Inflammatory macrophage treated with lipopolysaccharide for 1 hour (primary cell): ENCODE data around the gene IL17REL.
A peak's percentile ranks its signal among the peaks of the same experiment; 100 is the strongest.
"Not testable (repeated sequence)": the region's sequence is repeated elsewhere in the genome, so short reads cannot be mapped to it uniquely, and the experiment has no call there.

Source experiments
- DNase-seq, 2 donors: peaks; one replicate each; pipeline ENCODE4 v3.0.0-alpha.2; 2020 to 2022

The IL17REL gene

GRCh38 chr22:50001388-50002231, 11.0 kb downstream of the IL17REL start:
- DNase-seq = no peak

DNA sequence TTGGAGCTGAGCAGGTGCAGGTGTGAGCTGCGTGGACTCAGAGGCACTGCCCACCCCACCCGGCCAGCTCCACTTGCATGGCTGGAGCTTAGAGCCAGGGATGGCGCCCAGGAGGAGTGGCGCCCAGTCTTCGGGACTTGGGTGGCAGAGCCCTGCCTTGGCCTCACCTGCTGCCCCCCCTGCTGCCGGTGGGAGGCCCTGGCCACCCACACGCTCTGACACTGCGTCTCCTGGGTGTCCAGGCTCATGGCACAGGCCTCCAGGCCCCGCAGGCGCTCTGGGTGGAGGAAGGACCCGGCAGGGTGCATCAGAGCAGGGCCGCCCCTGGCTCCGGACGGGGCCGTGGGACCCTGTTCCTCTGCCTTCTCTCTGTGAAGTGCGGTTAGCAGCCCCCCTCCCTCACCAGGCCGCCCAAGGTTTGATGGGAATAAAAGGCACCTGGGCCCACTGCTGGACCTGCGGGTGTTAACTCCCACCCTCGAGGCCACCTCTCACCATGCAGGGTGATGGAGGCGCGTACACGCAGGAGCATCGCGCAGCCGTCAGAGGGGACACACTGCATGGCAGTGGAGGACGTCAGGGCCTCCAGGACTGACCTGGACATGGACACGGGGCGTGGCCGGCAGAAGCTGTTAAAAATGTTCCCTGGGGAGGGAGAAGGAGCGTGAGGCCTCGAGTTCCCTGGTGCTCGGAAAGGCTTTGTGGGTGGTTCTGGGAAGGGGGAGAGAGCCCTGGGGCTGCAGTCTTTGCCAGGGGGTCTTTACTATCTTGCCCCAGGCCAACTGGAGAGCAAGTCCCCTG, 11.8 kb downstream of the IL17REL start:
- DNase-seq = no peak

DNA sequence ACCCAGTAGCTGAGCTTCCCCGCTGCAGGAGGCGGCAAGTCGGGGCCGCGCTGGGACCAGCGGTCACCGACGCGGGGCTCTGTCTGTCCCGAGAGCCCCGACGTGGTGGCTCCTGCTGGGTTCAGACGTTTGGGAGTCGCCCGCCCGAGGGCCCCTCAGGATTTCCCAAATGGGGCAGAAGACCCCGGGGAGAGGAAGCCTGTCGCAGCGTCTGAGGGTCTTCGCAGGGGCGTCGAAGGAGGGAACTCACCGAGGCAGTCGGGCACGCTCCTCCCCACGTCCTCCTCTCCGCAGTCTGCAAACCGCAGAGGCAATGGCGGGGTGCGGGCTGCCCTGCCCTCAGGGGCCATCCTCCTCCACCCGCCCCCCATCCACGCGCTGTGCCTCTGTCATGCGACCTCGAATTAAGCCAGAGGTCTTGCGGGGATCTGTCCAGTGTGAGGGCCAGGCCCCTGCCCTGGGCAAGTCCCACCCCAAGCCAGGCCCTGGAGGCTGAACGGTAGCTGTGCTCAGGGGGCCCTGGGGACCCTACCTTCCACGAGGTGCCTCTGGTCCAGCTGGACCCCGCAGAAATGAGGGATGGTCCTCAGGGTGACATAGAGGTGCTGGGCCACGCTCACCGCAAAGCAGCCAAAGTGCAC, 12.5 kb downstream of the IL17REL start:
- no peak for DNase-seq

DNA sequence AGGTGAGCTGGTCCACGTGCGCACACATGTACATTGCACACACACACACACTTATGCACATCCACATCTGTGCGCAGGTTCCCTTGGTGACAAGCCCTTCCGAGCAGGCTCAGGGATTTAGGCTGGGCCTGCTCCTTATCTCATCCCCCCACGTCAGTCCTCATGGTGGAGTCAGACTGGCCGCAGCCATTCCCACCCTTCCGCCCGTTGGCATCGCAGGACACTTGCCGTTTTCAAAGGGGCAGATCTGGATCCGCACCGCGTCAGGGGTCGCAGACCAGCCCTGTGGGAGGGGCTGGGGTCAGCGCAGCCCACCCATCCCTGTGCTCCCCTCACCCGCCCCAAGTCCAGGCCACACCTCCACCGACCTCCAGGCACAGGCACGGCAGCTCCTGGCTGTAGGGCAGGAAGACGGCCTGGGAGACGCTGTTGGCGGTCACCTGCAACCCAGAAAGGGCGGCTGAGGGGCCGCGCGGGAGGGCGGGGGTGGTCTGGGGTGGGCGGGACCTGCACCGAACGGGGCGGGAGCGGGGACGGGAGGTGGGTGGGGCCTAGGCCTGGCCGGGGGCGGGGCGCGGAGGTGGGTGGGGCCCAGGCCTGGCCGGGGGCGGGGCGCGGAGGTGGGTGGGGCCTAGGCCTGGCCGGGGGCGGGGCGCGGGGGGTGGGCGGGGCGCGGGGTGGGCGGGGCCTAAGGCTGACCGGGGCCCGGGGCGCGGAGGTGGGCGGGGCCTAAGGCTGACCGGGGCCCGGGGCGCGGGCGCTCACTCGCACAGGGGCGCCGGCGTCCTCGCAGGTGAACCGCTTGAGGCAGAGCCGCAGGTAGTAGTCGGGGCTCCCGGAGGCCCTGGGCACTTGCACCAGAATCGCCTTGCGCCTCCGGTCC, 13.3 kb downstream of the IL17REL start:
- DNase-seq = peak in 1 of 2 donors; percentile 28

- DNase-seq = no peak
These were observed 13.9 kb downstream of the IL17REL start for GRCh38 chr22:49998718-49999062.

GRCh38 chr22:49997932-49998717, 14.4 kb downstream of the IL17REL start:
- no peak for DNase-seq

- no peak for DNase-seq
These were observed 15.3 kb downstream of the IL17REL start for GRCh38 chr22:49997251-49997599.

DNA sequence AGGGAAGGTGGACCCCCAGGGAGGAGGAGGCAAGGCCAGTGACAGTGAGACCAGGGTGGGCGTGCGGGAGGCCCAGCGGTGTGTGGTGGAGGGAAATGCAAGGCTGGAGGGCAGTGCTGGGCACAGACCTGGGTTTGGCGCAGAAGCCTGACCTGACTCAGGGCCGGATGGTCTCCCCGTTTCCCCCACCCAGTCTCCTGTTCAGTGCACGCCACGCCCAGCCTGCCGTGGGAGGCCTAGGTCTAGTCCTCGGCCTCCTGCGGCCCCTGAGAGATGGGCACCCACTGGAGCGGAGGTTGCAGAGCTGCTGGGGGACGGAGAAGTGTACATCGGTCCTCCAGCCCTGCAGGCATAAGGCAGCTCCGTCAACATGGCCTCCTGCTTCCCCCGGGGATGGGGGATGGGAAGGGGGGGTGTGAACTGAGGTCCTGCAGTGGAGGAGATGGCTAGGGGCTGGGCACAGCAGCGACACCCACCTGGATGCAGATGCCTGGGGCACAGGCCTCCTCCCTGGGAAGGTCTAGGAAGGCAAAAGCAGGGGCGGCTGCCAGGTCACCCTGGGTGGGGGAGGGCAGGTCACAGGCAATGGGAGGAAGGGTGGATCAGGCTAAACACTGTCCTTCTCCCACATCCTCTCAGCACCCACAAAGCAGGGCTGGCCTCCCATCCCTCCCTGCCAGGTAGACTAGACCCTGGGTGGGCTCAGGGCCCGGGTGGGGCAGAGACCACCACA, 15.9 kb downstream of the IL17REL start:
- no peak for DNase-seq

- DNase-seq = no peak
These were observed 16.4 kb downstream of the IL17REL start for GRCh38 chr22:49996119-49996517.

DNA sequence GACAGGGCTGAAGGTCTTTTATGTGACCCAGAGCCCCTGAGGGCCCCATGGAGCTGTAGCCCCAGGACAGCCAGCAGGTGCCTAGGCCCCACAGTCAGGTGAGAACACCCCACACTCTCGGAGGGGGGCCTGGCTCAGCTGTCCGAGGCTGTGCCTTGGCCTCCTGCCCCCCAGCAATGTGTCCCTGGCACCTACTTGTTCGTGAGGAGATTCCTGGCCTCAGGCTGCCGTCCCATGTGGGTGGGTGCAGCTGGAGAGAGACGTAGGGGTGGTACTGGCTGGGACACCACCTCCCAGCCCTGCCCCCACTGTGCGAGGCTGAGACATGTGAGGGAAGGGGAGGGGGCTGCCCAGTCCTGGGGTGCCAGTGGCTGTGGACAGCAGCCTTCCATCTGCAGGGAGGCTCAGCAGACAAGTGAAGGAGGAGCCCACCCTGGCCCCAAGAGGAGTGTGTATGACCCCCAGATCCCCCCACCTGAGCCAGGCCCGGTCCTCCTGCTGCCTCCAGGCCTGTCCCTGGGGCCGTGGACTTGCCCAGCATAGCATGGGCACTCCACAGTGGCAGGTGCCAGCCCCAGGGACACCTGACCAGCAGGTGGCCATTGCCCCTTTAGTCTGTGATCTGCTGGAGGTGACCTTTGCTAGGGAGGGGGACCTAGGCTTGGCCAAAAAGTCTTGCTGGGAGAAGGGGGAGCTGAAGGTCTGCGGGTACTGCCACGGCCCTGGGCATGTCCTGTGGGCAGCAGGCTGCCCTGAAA, 17.0 kb downstream of the IL17REL start:
- DNase-seq = no peak

DNA sequence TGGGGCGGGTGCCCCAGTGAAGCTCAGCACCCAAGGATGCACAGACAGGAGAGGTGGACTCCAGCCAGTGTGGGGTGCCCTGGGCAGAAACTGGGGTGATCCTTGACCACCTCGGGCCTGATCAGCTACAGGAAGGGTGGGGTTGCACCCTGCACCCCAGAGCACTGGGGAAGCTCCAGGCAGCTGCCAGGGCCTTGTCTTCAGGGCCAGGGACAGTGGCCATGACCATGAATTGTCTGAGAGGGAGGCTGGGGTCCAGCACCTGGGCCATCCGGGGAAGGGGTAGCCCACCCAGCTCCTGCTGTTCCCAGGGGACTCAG, 17.6 kb downstream of the IL17REL start:
- no peak for DNase-seq

DNA sequence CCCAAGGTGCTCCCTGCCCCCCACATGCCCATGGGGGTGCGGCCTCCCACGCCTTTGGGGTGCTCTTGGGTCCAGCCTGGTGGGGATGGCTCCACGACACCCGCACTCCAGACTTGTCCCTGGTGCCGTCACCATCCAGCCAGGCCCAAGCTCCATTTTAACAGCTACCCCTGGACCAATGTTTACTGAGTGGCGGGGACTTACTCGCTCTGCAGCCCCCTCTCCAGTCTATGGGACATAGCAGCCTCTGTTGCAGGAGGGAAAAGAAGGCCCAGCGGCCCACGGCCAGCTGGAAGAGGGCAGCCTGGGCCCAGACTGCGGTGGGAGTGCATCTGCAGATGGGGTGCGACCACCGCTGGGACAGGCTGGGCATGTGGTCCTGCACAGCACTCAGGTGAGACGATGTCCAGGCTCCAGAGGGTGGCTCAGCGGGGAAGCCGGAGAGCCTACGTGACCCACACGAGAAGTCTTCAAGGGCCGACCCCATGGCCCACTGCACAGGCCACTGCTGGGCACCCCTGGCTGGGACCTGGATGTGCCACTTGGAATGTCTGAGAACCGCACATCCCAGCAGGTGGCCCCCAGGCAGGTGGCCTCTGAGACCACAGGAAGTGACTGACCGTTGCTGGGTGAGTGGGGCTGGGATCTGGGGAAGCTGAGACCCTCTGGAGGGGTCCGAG, 18.1 kb downstream of the IL17REL start:
- no peak for DNase-seq

- DNase-seq = no peak
These were observed 18.8 kb downstream of the IL17REL start for GRCh38 chr22:49993649-49994360.

DNA sequence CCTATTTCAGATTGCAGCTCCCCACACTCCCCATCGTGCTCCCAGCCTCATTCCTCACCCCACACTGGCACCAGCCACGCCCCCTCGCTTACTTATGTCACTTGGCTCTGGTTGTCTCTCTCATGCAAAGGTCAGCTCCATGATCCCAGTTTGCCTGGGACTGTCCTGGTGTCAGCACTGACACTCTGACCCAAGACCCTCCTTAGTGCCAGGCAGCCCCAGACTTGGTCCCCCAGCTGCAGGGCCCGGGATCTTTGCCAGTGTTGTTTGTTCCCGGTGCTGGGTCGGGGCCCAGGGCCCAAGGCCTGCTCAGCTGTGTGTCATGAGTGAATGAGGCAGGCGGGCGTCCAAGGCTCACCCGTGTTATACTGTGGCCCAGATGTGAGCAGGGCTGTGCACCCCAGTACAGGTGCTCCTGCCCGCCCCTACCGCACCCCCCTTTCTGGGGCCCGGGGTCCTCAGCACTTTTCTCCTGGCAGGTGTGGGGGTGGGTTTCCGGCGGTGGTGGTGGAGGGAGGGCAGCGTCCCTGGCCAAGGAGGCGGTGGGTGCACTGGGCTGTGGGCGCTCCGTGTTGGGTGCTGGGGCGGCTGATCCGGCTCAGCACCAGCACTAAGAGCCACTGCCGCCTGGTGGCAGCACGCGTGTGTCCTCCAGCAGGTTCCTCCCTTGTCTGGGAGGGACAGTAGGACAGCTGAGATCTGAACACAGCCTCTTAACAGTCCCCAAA, 19.5 kb downstream of the IL17REL start:
- DNase-seq = peak; percentile 48 to 78

DNA sequence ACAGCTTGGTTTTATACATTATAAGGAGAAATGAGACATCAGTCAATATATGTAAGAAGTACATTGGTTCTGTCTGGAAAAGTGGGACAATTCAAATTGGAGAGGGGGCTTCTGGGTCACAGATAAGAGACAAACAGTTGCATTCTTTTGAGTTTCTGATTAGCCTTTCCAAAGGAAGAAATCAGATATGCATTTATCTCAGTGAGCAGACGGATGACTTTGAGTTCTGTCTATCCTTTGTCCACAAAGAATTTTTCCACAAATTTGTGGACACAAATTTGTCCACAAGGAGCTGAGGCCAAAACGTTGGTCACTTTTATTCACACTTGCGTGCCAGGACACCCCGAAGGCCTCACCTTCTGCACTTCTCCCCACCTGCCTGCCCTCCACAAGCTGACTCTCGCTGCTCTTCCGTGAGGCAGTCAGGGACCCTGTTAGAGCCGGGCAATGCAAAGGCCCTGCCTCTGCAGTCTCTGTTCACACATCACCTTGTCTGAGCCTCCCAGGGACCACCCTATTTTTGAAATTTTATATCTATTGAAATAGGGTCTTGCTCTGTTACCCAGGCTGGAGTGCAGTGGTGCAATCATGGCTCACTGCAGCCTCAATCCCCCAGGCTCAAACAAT, 20.5 kb downstream of the IL17REL start:
- DNase-seq = no peak

DNA sequence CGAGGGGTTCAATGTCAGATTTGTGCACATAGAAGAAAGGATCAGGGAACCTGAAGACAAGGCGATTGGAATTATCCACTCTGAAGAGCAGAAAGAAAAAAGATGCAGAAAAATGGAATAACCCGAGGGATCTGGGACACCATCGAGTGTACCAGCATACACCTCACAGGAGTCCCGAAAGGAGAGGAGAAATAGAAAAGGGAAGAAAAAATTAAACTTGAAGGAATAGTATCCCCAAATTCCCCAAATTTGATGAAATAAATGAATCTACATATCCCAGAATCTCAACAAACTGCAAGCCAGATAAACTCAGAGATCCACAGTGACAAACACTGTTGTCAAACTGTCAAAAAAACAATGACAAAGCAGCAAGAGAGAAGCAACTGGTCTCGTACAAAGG, 21.4 kb downstream of the IL17REL start:
- no peak for DNase-seq

- DNase-seq = not testable (repeated sequence)
These were observed 22.7 kb downstream of the IL17REL start for GRCh38 chr22:49989826-49990225.

DNA sequence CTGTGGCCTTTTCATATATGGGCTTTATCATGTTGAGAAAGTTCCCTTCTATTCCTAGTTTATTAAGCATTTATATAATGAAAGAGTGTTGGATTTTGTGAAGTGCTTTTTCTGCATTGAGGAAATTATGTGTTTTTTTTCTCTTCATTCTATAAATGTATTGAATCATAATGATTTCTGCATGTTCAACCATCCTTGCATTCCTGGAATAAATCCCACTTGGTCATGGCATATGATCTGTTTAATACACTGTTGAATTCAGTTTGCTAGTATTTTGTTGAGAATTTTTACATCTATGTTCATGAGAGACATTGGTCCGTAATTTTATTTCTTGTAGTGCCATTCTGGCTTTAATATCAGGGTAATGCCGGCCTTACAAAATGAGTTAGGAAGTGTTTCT, 26.2 kb downstream of the IL17REL start:
- DNase-seq = no peak
